HUES6 (cell line): ENCODE data around the gene ZNF862.

Experiments used
- H3K27ac ChIP-seq: 2 replicates; pipeline ENCODE4 v1.7.0; 2013; ENCODE audit warnings: low read depth, mild to moderate bottlenecking, low read length, inconsistent platforms
- H3K27me3 ChIP-seq: 2 replicates; pipeline ENCODE4 v1.6.1; 2013; ENCODE audit warnings: low read length; ENCODE audit not compliant: control insufficient read depth, insufficient read depth
- H3K36me3 ChIP-seq: 2 replicates; pipeline ENCODE4 v1.6.1; 2013; ENCODE audit warnings: low read length; ENCODE audit not compliant: control insufficient read depth, insufficient read depth
- H3K4me1 ChIP-seq: 2 replicates; pipeline ENCODE4 v1.6.1; 2013; ENCODE audit warnings: low read length; ENCODE audit not compliant: control insufficient read depth, insufficient read depth
- H3K4me3 ChIP-seq: 2 replicates; pipeline ENCODE4 v1.5.1; 2013; ENCODE audit warnings: low read depth, low read length
- H3K9ac ChIP-seq: one replicate; pipeline ENCODE4 v1.6.1; 2013; ENCODE audit warnings: mild to moderate bottlenecking, low read length
- H3K9me3 ChIP-seq: 2 replicates; pipeline ENCODE4 v1.6.1; 2013; ENCODE audit warnings: low read depth, low read length; ENCODE audit not compliant: control insufficient read depth, insufficient read depth

Gene ZNF862

DNA sequence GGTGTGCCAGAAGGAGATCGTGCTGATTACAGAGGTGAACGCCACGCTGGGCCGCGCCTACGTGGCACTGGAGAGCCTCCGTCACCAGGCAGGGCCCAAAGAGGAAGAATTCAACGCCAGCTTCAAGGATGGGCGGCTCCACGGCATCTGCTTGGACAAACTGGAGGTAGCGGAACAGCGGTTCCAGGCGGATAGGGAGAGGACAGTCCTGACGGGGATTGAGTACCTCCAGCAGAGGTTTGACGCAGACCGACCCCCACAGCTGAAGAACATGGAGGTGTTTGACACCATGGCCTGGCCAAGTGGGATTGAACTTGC, 23.5 kb downstream of the ZNF862 start:
- no peak overlapping the region for H3K4me3 ChIP-seq
- no peaks in the 10 kb centered on the region for H3K27me3 ChIP-seq
- H3K9ac ChIP-seq: no peak overlapping the region

DNA sequence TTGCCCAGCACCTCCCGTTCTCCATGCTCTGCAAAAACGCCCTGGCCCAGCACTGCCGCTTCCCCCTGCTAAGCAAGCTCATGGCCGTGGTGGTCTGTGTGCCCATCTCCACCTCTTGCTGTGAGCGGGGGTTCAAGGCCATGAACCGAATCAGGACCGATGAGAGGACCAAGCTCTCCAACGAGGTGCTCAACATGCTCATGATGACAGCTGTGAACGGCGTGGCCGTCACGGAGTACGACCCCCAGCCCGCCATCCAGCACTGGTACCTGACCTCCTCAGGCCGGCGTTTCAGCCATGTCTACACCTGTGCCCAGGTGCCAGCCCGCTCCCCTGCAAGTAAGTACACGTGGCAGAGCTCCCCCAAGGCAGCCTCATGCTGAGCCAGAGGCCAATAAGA, 24.0 kb downstream of the ZNF862 start:
- Histone ChIP-seq H3K9me3 (no peaks in the 10 kb centered on the region), H3K27me3 (no peaks in the 10 kb centered on the region), H3K4me3 (no peak overlapping the region), H3K27ac (no peak overlapping the region), H3K36me3 (no peaks in the 10 kb centered on the region), H3K9ac (no peak overlapping the region), H3K4me1 (no peaks in the 10 kb centered on the region)

More for the DNA sequence above, 23.5 kb downstream of the ZNF862 start:
- Histone ChIP-seq H3K27ac (no peak overlapping the region), H3K9me3 (no peaks in the 10 kb centered on the region), H3K4me1 (no peaks in the 10 kb centered on the region), H3K36me3 (no peaks in the 10 kb centered on the region)

DNA sequence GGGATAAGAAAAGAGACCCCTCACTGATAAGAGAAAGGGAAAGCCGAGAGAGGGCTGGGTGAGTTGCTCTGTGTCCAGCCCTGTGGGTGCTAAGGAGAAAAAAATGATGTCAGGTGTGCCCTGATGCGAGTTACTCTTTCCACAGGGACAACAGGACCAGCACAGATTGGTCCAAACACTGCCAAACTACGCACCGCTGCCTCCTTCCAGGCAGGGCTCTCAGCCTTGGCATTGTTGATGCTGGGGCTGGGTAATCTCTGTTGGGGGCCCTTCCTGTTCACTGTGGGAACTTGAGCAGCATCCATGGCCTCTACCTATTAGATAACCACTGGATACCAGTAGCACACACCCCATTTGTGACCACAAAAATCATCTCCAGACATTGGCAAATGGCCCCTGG, 25.3 kb downstream of the ZNF862 start:
- Histone ChIP-seq H3K4me1 (no peaks in the 10 kb centered on the region), H3K36me3 (no peaks in the 10 kb centered on the region), H3K4me3 (no peak overlapping the region), H3K9ac (no peak overlapping the region), H3K27ac (no peak overlapping the region), H3K27me3 (no peaks in the 10 kb centered on the region), H3K9me3 (no peaks in the 10 kb centered on the region)

DNA sequence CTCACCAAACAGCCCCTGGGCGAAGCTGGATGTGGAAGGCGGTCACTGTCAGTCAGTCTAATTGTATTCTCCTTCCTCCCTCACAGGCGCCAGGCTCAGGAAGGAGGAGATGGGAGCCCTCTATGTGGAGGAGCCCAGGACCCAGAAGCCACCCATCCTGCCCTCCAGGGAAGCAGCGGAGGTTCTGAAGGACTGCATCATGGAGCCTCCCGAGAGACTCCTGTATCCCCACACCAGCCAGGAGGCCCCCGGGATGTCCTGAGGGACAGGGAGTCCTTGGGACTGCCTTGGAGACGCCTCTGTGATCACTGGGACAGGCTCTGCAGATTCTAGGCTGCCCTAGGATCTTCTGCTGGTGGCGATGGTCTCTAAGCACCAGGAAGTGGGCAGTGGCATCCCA, 25.8 kb downstream of the ZNF862 start:
- no peaks in the 10 kb centered on the region for H3K4me1 ChIP-seq
- no peak overlapping the region for H3K4me3 ChIP-seq
- no peak overlapping the region for H3K9ac ChIP-seq
- no peaks in the 10 kb centered on the region for H3K9me3 ChIP-seq
- H3K36me3 ChIP-seq: no peaks in the 10 kb centered on the region
- H3K27ac ChIP-seq: no peak overlapping the region
- H3K27me3 ChIP-seq: no peaks in the 10 kb centered on the region

DNA sequence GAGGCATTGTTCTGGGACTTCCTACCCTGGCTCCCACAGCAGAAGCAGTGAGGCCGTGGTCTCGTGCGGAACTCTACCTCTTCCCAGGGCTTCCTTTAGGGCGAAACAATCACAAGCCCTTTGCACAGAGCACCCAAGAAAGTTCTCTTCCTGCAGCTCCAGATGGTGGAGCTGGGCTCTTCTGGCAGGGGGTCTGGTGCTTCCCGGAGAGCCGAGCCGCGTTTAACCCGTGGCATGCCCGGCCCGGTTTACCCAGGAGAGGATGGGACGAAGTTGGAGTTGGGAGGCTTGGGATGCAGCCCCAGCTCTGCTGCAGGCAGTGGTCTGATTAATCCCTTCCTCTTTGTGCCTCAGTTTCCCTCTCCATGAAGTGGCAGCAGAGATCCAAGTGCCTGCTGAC, 26.6 kb downstream of the ZNF862 start:
- Histone ChIP-seq H3K27ac (no peak overlapping the region), H3K4me3 (no peak overlapping the region), H3K27me3 (no peaks in the 10 kb centered on the region), H3K4me1 (no peaks in the 10 kb centered on the region), H3K9ac (no peak overlapping the region), H3K36me3 (no peaks in the 10 kb centered on the region), H3K9me3 (no peaks in the 10 kb centered on the region)

DNA sequence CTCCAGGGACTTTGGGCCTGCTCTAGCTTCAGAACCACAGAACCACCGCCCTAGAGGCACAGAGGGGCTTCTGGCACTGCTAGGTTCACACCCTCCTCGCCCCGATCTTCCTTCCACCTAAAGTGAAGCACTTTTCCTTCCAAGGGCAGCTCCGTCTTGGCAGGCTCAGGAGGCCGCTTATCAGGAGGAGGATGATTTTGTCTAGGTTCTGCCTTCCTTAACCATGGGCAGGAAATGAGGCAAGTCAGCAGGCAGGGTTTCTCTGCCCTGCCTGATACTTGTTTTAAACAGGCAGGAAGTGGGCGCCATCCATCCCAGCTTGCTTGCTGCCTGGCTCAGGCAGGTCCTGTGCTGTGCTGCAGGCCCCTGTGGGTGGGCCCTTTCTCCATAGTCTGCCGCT, 27.3 kb downstream of the ZNF862 start:
- Histone ChIP-seq H3K36me3 (no peaks in the 10 kb centered on the region), H3K9me3 (no peaks in the 10 kb centered on the region), H3K4me1 (no peaks in the 10 kb centered on the region), H3K9ac (no peak overlapping the region), H3K27me3 (no peaks in the 10 kb centered on the region), H3K27ac (no peak overlapping the region), H3K4me3 (no peak overlapping the region)

DNA sequence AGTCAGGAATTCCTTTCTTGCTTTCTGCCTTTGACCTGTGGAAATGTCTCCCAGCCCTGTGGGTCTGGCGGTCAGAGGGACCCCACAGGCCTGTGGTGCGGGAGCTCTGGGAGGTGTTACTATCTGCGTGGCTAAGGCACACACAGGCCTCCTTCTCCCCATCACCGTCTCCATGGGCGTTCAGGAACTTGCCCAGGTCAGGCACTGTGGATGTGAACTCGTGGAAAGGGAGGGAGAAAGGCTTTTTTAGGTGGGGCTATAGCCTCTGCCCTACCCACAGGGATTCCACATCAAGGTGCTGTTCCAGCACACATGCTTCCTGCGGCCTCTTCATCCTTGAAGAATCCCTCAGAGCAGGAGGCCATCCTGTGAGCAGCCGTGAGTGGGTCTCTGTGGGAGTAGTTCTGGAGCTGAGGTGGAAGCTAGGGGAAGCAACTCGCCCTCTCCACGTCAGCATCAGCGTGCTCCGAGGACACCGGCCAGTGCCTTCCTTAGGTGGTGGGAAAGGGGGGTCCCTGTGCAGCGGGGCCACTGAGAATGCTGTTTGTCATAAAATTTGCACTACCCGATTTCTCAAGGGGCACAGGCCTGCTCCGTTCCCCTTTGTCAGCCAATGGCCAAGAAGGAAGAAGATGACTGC, 28.1 kb downstream of the ZNF862 start:
- H3K27me3 ChIP-seq: no peaks in the 10 kb centered on the region
- H3K4me3 ChIP-seq: no peak overlapping the region
- H3K9me3 ChIP-seq: no peaks in the 10 kb centered on the region
- H3K4me1 ChIP-seq: no peaks in the 10 kb centered on the region
- H3K27ac ChIP-seq: no peak overlapping the region
- no peaks in the 10 kb centered on the region for H3K36me3 ChIP-seq
- H3K9ac ChIP-seq: no peak overlapping the region

DNA sequence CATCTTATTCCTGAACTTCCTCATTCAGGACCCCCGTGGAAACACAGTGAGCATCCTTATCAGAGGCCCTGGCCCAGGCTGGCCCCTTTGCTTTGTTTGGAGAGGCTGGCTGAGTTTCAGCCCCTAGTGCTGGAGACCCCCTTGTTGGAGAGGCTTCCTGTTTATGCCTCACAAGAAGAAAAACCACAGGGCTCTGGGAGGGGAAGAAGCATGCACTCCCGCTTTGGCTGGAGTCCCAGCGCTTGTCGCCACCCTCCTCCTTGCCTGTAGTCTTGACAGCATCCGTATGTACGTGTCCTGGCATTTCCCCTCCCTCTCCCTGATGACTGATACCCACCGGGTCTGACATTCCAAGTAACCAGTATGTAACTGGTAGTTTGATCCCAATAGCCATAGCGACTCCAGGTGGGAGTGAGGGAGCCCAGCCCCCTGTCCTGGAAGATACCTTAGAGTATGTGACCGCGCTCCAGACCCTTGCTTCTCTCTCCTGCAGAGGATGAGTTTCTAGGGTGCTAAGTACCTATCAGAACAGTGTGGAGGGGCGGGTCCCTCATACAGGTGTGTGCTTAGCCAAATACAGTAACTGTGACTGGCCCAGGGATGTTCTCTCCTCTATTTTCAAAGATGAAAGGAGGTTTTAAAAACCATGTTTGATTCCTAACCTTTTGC, 28.7 kb downstream of the ZNF862 start:
- no peaks in the 10 kb centered on the region for H3K4me1 ChIP-seq
- H3K9ac ChIP-seq: no peak overlapping the region

DNA sequence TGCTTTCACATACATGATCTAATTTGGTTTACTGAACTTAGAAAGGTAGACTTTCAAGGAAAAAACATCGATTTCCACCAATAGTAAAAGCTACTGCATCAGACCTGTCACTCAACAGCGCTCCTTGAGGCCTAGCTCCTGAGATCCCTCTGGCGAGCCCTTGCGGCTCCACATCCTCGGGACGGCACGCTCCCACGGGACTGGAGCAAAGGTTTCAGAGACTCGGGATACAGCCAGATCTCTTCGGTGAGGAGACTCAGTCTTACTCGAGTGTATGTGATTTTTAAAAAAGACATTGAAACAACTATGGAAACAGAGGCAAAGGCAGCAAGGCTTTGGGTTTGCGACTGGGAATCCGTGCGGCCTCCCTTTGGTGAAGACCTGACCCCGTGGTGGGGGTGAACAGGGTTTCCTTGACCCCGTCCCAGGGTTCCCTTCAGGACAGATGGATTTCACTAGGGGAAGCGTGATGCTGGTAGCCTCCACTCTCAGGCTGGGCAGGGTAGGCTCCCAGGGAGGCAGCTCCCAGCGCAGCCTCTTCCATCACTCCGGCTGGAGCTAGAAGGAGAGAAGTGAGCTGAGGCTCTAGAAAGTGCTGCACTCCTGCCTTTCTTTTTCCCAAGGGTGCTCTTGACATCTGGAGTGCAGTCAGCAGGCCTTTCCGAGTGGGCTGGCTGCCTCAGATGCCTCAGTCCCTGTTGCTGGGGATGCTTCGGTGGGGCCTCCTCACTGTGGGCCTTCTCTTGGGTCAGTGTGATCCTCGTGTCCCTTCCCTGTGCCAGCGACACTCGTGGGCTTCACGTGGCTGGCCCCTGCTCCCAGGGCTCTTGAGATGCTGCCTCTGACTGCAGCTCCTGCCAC, 29.8 kb downstream of the ZNF862 start:
- Histone ChIP-seq H3K4me1 (peaks cover 6% of the 10 kb centered on the region), H3K36me3 (no peaks in the 10 kb centered on the region), H3K27ac (no peak overlapping the region), H3K9ac (no peak overlapping the region), H3K27me3 (peaks cover 9% of the 10 kb centered on the region), H3K4me3 (no peak overlapping the region), H3K9me3 (no peaks in the 10 kb centered on the region)

More for the DNA sequence above, 28.7 kb downstream of the ZNF862 start:
- Histone ChIP-seq H3K36me3 (no peaks in the 10 kb centered on the region), H3K27ac (no peak overlapping the region), H3K9me3 (no peaks in the 10 kb centered on the region), H3K4me3 (no peak overlapping the region), H3K27me3 (no peaks in the 10 kb centered on the region)

DNA sequence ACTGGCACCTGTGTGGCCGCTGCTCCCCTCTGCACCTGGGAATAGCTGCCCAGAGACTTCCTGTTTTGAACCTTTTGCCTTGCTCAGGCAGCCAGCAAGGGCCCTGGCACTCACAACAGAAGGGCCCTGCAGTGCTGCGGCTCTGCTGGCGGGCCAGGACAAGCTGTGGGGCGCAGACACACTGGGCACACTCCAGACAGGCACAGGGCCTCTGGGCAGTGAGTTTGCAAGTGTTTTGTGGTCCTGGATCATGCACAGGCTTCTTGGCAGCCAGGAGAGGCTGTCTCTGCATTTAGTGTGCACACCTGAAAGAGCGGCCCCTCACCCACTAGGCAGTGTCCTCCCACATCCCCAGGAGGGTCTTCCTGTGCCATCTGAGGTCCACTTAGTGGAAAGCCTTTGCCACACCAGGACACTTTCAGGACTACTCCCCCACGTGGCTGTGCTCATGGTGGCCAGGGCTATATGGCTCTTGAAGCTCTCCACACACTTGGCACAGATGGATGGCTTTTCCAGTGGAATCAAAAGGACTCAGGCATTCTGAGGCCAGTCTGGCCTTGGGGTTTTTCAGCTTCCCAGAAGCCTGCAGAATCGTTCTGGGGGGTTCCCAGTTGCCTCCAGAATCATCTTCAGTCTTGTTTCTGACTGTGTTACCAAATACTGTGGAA, 30.6 kb downstream of the ZNF862 start:
- H3K27ac ChIP-seq: no peak overlapping the region
- H3K9me3 ChIP-seq: no peaks in the 10 kb centered on the region
- H3K27me3 ChIP-seq: peaks cover 10% of the 10 kb centered on the region
- no peak overlapping the region for H3K4me3 ChIP-seq
- H3K9ac ChIP-seq: no peak overlapping the region
- H3K4me1 ChIP-seq: peaks cover 7% of the 10 kb centered on the region
- no peaks in the 10 kb centered on the region for H3K36me3 ChIP-seq

DNA sequence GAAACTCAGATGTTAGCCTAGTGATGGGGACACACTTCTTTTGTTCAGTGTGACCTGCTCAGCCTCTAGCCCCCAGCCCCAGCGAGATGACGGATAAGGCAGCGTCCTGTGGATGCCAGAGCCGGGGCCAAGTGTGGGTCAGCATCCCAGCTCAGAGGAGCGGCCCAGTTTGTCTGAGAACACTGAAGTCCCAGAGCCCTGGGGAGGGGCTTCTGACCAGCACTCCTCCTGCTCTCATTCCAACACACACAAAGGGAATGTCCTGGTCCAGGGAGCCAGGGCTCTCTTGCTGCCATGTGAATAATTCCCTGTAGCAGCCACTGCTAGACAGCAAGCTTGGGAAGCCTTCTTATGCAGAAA, 31.1 kb downstream of the ZNF862 start:
- Histone ChIP-seq H3K4me3 (no peak overlapping the region), H3K4me1 (peaks cover 10% of the 10 kb centered on the region), H3K9me3 (no peaks in the 10 kb centered on the region), H3K36me3 (no peaks in the 10 kb centered on the region), H3K27me3 (peaks cover 15% of the 10 kb centered on the region), H3K27ac (no peak overlapping the region), H3K9ac (no peak overlapping the region)
